K562 (cell line): ENCODE measurements around the gene AP3M1. TPM values are rescaled to one million over a fixed set of nuclear protein-coding genes. Genes with fewer than 3 reads are reported as not detected.

Source experiments
- ASH1L ChIP-seq: fragments of 450-650 bp; IDR thresholded peaks from 2 replicates; pipeline ENCODE4 v1.6.1; 2018; ENCODE audit warnings: borderline replicate concordance, mild to moderate bottlenecking, low read depth; ENCODE audit not compliant: partially characterized antibody
- CC2D1A ChIP-seq: fragments of 450-650 bp; IDR thresholded peaks from 2 replicates; pipeline ENCODE4 v1.6.1; 2017; ENCODE audit warnings: mild to moderate bottlenecking
- FOXM1 ChIP-seq, 2 experiments: fragments of 450-650 bp in 1 of 2; sonication (generic) in 1 of 2; formaldehyde crosslinking in 1 of 2; IDR thresholded peaks; 2 replicates each; pipeline versions ENCODE4 v1.6.1 to v1.9.0; 2017 to 2022; ENCODE audit warnings: low read depth in 2 of 2, mild to moderate bottlenecking in 2 of 2, missing genetic modification reagents in 1 of 2, moderate library complexity in 1 of 2
- LEF1 ChIP-seq: fragments of 450-650 bp; IDR thresholded peaks from 2 replicates; pipeline ENCODE4 v1.6.1; 2016; ENCODE audit warnings: mild to moderate bottlenecking
- MYNN ChIP-seq, 2 experiments: sonication (generic); formaldehyde crosslinking in 1 of 2; IDR thresholded peaks; 2 replicates each; pipeline versions ENCODE4 v1.5.0 to v1.6.1; 2016 to 2020; ENCODE audit warnings: antibody characterized with exemption in 1 of 2, missing genetic modification reagents in 1 of 2
- POLR2B ChIP-seq: fragments of 450-650 bp; IDR thresholded peaks from 2 replicates; pipeline ENCODE4 v1.6.1; 2018; ENCODE audit warnings: low read depth; ENCODE audit not compliant: partially characterized antibody
- SIN3B ChIP-seq: fragments of 450-650 bp; IDR thresholded peaks from 2 replicates; pipeline ENCODE4 v1.6.1; 2017; ENCODE audit warnings: low read depth, mild to moderate bottlenecking, moderate library complexity
- SMARCC2 ChIP-seq: fragments of 450-650 bp; IDR thresholded peaks from 2 replicates; pipeline ENCODE4 v1.6.1; 2017; ENCODE audit warnings: antibody characterized with exemption, moderate library complexity, mild to moderate bottlenecking, low read depth
- TCF3 ChIP-seq: sonication (generic); formaldehyde crosslinking; IDR thresholded peaks from 2 replicates; pipeline ENCODE4 v1.4.0; 2020; ENCODE audit warnings: mild to moderate bottlenecking, missing genetic modification reagents
- VEZF1 ChIP-seq: fragments of 200-800 bp; sonication (Bioruptor generic); IDR thresholded peaks from 2 replicates; pipeline ENCODE4 v1.6.1; 2017; ENCODE audit warnings: missing genetic modification characterization, missing compliant biosample characterization
- ZFP1 ChIP-seq: fragments of 450-650 bp; formaldehyde crosslinking; IDR thresholded peaks from 2 replicates; pipeline ENCODE4 v1.4.0; 2020; ENCODE audit warnings: mild to moderate bottlenecking, mixed read lengths
- ZMIZ1 ChIP-seq, 2 experiments: fragments of 150-350 bp in 1 of 2; IDR thresholded peaks; 2 replicates each; pipeline ENCODE4 v1.6.1; 2012 to 2016; ENCODE audit warnings: low read depth in 2 of 2, low read length in 2 of 2, mild to moderate bottlenecking in 1 of 2, moderate library complexity in 1 of 2
- ZNF12 ChIP-seq: sonication (generic); formaldehyde crosslinking; IDR thresholded peaks from 2 replicates; pipeline ENCODE4 v1.4.0; 2020; ENCODE audit warnings: mild to moderate bottlenecking, missing genetic modification reagents
- ZNF311 ChIP-seq: fragments of 250-450 bp; sonication (Bioruptor Pico); IDR thresholded peaks from 2 replicates; pipeline ENCODE4 v1.4.0; 2020; ENCODE audit warnings: mild to moderate bottlenecking, moderate library complexity
- ZZZ3 ChIP-seq: fragments of 450-650 bp; IDR thresholded peaks from 2 replicates; pipeline ENCODE4 v1.6.1; 2016; ENCODE audit warnings: antibody characterized with exemption, mild to moderate bottlenecking, moderate library complexity
- polyA plus RNA-seq, 8 experiments: library from polyadenylated mRNA; depleted of rRNA in 4 of 8; stranded (reverse) in 5 of 8; unstranded in 3 of 8; fragments of >200 nt; fragmentation: Nextera tagmentation in 2 of 8; fragmentation: Illumina TruSeq in 1 of 8; extraction: Ambion mirVana in 2 of 8; extraction: Trizol in 1 of 8; gene quantifications; 2 replicates each; pipeline versions ENCODE4 v1.2.1 to v1.2.3, GENCODE V29; 2011 to 2014; ENCODE audit warnings: inconsistent platforms in 1 of 8, missing spikeins in 1 of 8
- total RNA-seq, 7 experiments: library from RNA; depleted of rRNA in 6 of 7; stranded (reverse); fragments of >200 nt in 6 of 7; fragmentation: Illumina TruSeq in 2 of 7; extraction: Trizol in 2 of 7; gene quantifications; 2 replicates each; pipeline versions ENCODE4 v1.2.1 to v1.2.3, GENCODE V29; 2011 to 2021; ENCODE audit warnings: low replicate concordance in 1 of 7
- TF ChIP-seq, protein P1 (sequence below): sonication (generic); formaldehyde crosslinking; IDR thresholded peaks from 2 replicates; pipeline ENCODE4 v1.8.0; 2022; ENCODE audit warnings: mild to moderate bottlenecking, missing genetic modification reagents

Gene AP3M1
- total and polyA plus RNA-seq, 9 of the 15 experiments (the other 6 are each of a cell fraction or from before 2014, with no cell fraction given) = 44.3 to 135 (median 67.6) TPM

- TF ChIP-seq FOXM1 (IDR thresholded peaks at IDR 0.05; ENCODE audit: low read depth) (no peak), FOXM1 (CRISPR knock-in tag; IDR thresholded peaks at IDR 0.05; ENCODE audit: low read depth) (no peak), POLR2B (peak; percentile 15), ZNF12 (CRISPR knock-in tag) (0 out of 2 replicates have a peak, but pooled peaks have one; percentile 31), MYNN (IDR thresholded peaks at IDR 0.05) (0 out of 2 replicates have a peak, but pooled peaks have one; percentile 26), MYNN (CRISPR knock-in tag; IDR thresholded peaks at IDR 0.05) (no peak), ZZZ3 (peak; percentile 91), SIN3B (peak; percentile 55; the same call in 1 of the 2 replicates), SMARCC2 (peak; percentile 16; the same call in 1 of the 2 replicates), ASH1L (no peak), CC2D1A (no peak), ZFP1 (CRISPR knock-in tag) (no peak), LEF1 (0 out of 2 replicates have a peak, but pooled peaks have one; percentile 19), TCF3 (CRISPR knock-in tag) (no peak), VEZF1 (CRISPR knock-in tag) (peak; percentile 41), ZNF311 (CRISPR knock-in tag) (no peak), ZMIZ1 (IDR thresholded peaks at IDR 0.05; ENCODE audit: low read depth in 2 of 2, low read length in 2 of 2) (0 out of 4 replicates have a peak, but pooled peaks of 1 of the 2 experiments have one; percentile 43)
- TF ChIP-seq, protein P1, sequence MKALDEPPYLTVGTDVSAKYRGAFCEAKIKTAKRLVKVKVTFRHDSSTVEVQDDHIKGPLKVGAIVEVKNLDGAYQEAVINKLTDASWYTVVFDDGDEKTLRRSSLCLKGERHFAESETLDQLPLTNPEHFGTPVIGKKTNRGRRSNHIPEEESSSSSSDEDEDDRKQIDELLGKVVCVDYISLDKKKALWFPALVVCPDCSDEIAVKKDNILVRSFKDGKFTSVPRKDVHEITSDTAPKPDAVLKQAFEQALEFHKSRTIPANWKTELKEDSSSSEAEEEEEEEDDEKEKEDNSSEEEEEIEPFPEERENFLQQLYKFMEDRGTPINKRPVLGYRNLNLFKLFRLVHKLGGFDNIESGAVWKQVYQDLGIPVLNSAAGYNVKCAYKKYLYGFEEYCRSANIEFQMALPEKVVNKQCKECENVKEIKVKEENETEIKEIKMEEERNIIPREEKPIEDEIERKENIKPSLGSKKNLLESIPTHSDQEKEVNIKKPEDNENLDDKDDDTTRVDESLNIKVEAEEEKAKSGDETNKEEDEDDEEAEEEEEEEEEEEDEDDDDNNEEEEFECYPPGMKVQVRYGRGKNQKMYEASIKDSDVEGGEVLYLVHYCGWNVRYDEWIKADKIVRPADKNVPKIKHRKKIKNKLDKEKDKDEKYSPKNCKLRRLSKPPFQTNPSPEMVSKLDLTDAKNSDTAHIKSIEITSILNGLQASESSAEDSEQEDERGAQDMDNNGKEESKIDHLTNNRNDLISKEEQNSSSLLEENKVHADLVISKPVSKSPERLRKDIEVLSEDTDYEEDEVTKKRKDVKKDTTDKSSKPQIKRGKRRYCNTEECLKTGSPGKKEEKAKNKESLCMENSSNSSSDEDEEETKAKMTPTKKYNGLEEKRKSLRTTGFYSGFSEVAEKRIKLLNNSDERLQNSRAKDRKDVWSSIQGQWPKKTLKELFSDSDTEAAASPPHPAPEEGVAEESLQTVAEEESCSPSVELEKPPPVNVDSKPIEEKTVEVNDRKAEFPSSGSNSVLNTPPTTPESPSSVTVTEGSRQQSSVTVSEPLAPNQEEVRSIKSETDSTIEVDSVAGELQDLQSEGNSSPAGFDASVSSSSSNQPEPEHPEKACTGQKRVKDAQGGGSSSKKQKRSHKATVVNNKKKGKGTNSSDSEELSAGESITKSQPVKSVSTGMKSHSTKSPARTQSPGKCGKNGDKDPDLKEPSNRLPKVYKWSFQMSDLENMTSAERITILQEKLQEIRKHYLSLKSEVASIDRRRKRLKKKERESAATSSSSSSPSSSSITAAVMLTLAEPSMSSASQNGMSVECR (CRISPR knock-in tag) = peak; percentile 68; the same call in 1 of the 2 replicates
Observed at GRCh38 chr10:74150204-74150989, at the start of gene AP3M1 (continued).
